HepG2 (cell line): ENCODE measurements around the gene PDZD7. TPM values are rescaled to one million over a fixed set of nuclear protein-coding genes. Genes with fewer than 3 reads are reported as not detected.
A peak's percentile ranks its signal among the peaks of the same experiment; 100 is the strongest.

Experiments used
- ATF3 ChIP-seq: sonication (generic); formaldehyde crosslinking; IDR thresholded peaks from 2 replicates; pipeline ENCODE4 v1.4.0; 2020; ENCODE audit warnings: missing genetic modification reagents
- CREB1 ChIP-seq, 2 experiments: fragments of 450-650 bp in 1 of 2; IDR thresholded peaks; 2 replicates each; pipeline ENCODE4 v1.6.1; 2016 to 2017; ENCODE audit warnings: control low read depth in 1 of 2, mild to moderate bottlenecking in 1 of 2, missing compliant biosample characterization in 1 of 2, missing genetic modification characterization in 1 of 2
- GATA4 ChIP-seq: sonication (generic); IDR thresholded peaks from 2 replicates; pipeline ENCODE4 v1.6.1; 2016; ENCODE audit warnings: antibody characterized with exemption, low read depth, borderline replicate concordance
- GZF1 ChIP-seq: sonication (generic); formaldehyde crosslinking; IDR thresholded peaks from 2 replicates; pipeline ENCODE4 v1.5.1; 2020; ENCODE audit warnings: mild to moderate bottlenecking, missing genetic modification reagents
- HMG20A ChIP-seq: IDR thresholded peaks from 2 replicates; pipeline ENCODE4 v1.6.1; 2016; ENCODE audit warnings: borderline replicate concordance
- KDM5A ChIP-seq: fragments of 200-600 bp; sonication (generic); IDR thresholded peaks from 2 replicates; pipeline ENCODE4 v1.7.0; 2018; ENCODE audit warnings: antibody characterized with exemption, mild to moderate bottlenecking, low read length, borderline replicate concordance
- KLF12 ChIP-seq: sonication (generic); formaldehyde crosslinking; IDR thresholded peaks from 2 replicates; pipeline ENCODE4 v1.4.0; 2020; ENCODE audit warnings: missing genetic modification reagents, borderline replicate concordance
- MEIS2 ChIP-seq: sonication (generic); formaldehyde crosslinking; IDR thresholded peaks from 2 replicates; pipeline ENCODE4 v1.9.0; 2021; ENCODE audit warnings: mild to moderate bottlenecking, missing genetic modification reagents
- NR3C1 ChIP-seq: sonication (generic); formaldehyde crosslinking; IDR thresholded peaks from 2 replicates; pipeline ENCODE4 v1.4.0; 2020; ENCODE audit warnings: missing genetic modification reagents
- PRDM10 ChIP-seq: sonication (generic); formaldehyde crosslinking; IDR thresholded peaks from 2 replicates; pipeline ENCODE4 v1.4.0; 2020; ENCODE audit warnings: low read depth, missing genetic modification reagents
- TEAD2 ChIP-seq: sonication (generic); formaldehyde crosslinking; IDR thresholded peaks from 2 replicates; pipeline ENCODE4 v1.9.0; 2021; ENCODE audit warnings: missing genetic modification reagents
- TERF1 ChIP-seq: sonication (generic); formaldehyde crosslinking; IDR thresholded peaks from 2 replicates; pipeline ENCODE4 v1.8.0; 2022; ENCODE audit warnings: mild to moderate bottlenecking, missing genetic modification reagents, moderate library complexity
- THAP11 ChIP-seq: IDR thresholded peaks from 2 replicates; pipeline ENCODE4 v1.6.1; 2016; ENCODE audit warnings: missing biosample characterization, missing genetic modification reagents
- TP53 ChIP-seq: sonication (generic); formaldehyde crosslinking; conservative IDR thresholded peaks from 2 replicates; pipeline ENCODE4 v1.4.0; 2020; ENCODE audit warnings: missing genetic modification reagents
- ZNF10 ChIP-seq: sonication (generic); formaldehyde crosslinking; IDR thresholded peaks from 2 replicates; pipeline ENCODE4 v1.4.0; 2020; ENCODE audit warnings: mild to moderate bottlenecking, low read depth, missing genetic modification reagents, borderline replicate concordance
- ZNF12 ChIP-seq: sonication (generic); formaldehyde crosslinking; IDR thresholded peaks from 2 replicates; pipeline ENCODE4 v1.5.0; 2020; ENCODE audit warnings: missing genetic modification reagents
- ZNF124 ChIP-seq: sonication (generic); formaldehyde crosslinking; IDR thresholded peaks from 2 replicates; pipeline ENCODE4 v1.4.0; 2020; ENCODE audit warnings: missing genetic modification reagents
- ZNF256 ChIP-seq: sonication (generic); formaldehyde crosslinking; conservative IDR thresholded peaks from 2 replicates; pipeline ENCODE4 v1.4.0; 2020; ENCODE audit warnings: missing genetic modification reagents
- ZNF382 ChIP-seq: sonication (generic); formaldehyde crosslinking; IDR thresholded peaks from 2 replicates; pipeline ENCODE4 v1.5.0; 2020; ENCODE audit warnings: missing genetic modification reagents, mild to moderate bottlenecking, borderline replicate concordance
- ZNF616 ChIP-seq: sonication (generic); formaldehyde crosslinking; IDR thresholded peaks from 2 replicates; pipeline ENCODE4 v1.5.0; 2020; ENCODE audit warnings: low read depth, mild to moderate bottlenecking, missing genetic modification reagents
- ZNF724P ChIP-seq: sonication (generic); formaldehyde crosslinking; IDR thresholded peaks from 2 replicates; pipeline ENCODE4 v1.8.0; 2022; ENCODE audit warnings: missing genetic modification reagents, borderline replicate concordance
- ZNF761 ChIP-seq: sonication (generic); formaldehyde crosslinking; conservative IDR thresholded peaks from 2 replicates; pipeline ENCODE4 v1.4.0; 2020; ENCODE audit warnings: mild to moderate bottlenecking, missing genetic modification reagents
- polyA plus RNA-seq, 8 experiments: library from polyadenylated mRNA; depleted of rRNA in 3 of 8; stranded (reverse) in 7 of 8; unstranded in 1 of 8; fragments of >200 nt; fragmentation: Illumina TruSeq in 4 of 8; extraction: Trizol in 4 of 8; gene quantifications; 2 replicates each; pipeline versions ENCODE4 v1.2.1 to v1.2.3, GENCODE V29; 2011 to 2016; ENCODE audit warnings: low read depth in 4 of 8, missing spikeins in 1 of 8, mixed read lengths in 1 of 8; ENCODE audit not compliant: insufficient read depth in 1 of 8
- total RNA-seq, 5 experiments: library from RNA; depleted of rRNA; stranded (reverse); fragments of >200 nt; fragmentation: Illumina TruSeq; extraction: Trizol; gene quantifications; 2 replicates each; pipeline ENCODE4 v1.2.3, GENCODE V29; 2016; ENCODE audit warnings: low read depth in 1 of 5
- TF ChIP-seq, protein P1 (sequence below): sonication (generic); formaldehyde crosslinking; IDR thresholded peaks from 2 replicates; pipeline ENCODE4 v1.5.0; 2020; ENCODE audit warnings: missing genetic modification reagents, mild to moderate bottlenecking, borderline replicate concordance

The PDZD7 gene
- total and polyA plus RNA-seq, 2 of the 13 experiments (the other 11 are each of a cell fraction or from before 2014, with no cell fraction given), result 0.58 to 0.73 TPM

DNA sequence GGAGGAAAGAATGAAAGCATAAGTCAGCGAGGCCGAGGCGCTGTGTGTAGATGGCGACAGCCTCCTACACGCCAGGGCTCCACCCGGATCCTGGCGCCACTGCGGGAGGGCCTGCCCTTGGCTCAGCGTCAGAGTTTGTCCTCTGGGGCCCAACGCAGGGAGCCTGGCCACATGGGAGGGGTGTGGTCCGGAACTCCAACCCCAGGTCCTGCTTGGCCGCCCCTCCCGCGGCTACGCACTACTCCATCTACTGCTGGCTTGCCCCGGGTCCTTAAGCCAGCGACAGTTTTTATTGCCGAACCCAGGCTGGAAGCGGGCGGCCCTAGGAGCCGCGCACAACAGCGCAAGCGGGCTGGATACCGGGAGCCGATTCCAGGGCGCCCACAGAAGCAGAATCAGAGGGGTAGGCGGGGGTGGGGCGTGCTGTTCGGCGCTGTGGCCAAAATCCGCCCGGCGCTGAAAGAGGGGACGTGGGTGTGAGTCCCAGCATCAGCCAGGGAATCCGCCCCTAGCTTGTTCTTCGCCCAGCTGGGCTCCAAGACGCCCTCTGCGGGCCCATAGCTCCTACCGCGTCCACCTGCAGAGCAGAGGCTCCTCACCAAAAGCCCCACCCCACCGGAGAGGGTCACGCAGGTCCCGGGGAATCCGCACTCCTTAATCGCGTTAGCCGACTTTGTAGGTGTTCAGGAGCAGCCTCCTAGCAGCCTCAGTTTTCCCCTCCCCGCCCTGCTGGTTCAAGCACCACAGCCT is 35.4 kb upstream of the PDZD7 start (continued):
- TF ChIP-seq NR3C1 (CRISPR knock-in tag) (no peak), GZF1 (CRISPR knock-in tag) (no peak), ZNF761 (peak; percentile 80; the same call in 1 of the 2 replicates), TP53 (CRISPR knock-in tag) (no peak), KDM5A (no peak), ZNF724P (CRISPR knock-in tag) (peak; percentile 36; the same call in 1 of the 2 replicates), ZNF10 (CRISPR knock-in tag) (no peak), TEAD2 (CRISPR knock-in tag) (no peak), ZNF124 (CRISPR knock-in tag) (peak; percentile 20; the same call in 1 of the 2 replicates), ZNF256 (CRISPR knock-in tag) (no peak), ZNF616 (no peak), ATF3 (no peak), ZNF382 (CRISPR knock-in tag) (no peak), GATA4 (peak; percentile 51), KLF12 (CRISPR knock-in tag) (peak; percentile 96), ZNF12 (CRISPR knock-in tag) (peak; percentile 52; the same call in 1 of the 2 replicates), CREB1 (IDR thresholded peaks at IDR 0.05) (no peak; the same call in 1 of the 2 replicates), CREB1 (CRISPR knock-in tag; IDR thresholded peaks at IDR 0.05) (peak; percentile 69), THAP11 (CRISPR knock-in tag) (peak; percentile 56; the same call in 1 of the 2 replicates), PRDM10 (peak; percentile 52; the same call in 1 of the 2 replicates), TERF1 (CRISPR knock-in tag) (no peak), HMG20A (CRISPR knock-in tag) (no peak), MEIS2 (CRISPR knock-in tag) (peak; percentile 9; the same call in 1 of the 2 replicates)
- TF ChIP-seq, protein P1, sequence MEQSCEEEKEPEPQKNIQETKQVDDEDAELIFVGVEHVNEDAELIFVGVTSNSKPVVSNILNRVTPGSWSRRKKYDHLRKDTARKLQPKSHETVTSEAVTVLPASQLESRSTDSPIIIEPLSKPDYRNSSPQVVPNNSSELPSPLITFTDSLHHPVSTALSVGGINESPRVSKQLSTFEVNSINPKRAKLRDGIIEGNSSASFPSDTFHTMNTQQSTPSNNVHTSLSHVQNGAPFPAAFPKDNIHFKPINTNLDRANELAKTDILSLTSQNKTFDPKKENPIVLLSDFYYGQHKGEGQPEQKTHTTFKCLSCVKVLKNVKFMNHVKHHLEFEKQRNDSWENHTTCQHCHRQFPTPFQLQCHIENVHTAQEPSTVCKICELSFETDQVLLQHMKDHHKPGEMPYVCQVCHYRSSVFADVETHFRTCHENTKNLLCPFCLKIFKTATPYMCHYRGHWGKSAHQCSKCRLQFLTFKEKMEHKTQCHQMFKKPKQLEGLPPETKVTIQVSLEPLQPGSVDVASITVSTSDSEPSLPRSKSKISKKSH, result peak; percentile 59; the same call in 1 of the 2 replicates
